RKO (cell line): ENCODE results near the gene PRKCG.
"Not testable (repeated sequence)": the region's sequence is repeated elsewhere in the genome, so short reads cannot be mapped to it uniquely, and the experiment has no call there.

ENCODE experiments used
- DNase-seq: peaks from one replicate; pipeline ENCODE4 v3.0.0-alpha.2; 2016; ENCODE audit warnings: low spot score

The PRKCG gene

DNA sequence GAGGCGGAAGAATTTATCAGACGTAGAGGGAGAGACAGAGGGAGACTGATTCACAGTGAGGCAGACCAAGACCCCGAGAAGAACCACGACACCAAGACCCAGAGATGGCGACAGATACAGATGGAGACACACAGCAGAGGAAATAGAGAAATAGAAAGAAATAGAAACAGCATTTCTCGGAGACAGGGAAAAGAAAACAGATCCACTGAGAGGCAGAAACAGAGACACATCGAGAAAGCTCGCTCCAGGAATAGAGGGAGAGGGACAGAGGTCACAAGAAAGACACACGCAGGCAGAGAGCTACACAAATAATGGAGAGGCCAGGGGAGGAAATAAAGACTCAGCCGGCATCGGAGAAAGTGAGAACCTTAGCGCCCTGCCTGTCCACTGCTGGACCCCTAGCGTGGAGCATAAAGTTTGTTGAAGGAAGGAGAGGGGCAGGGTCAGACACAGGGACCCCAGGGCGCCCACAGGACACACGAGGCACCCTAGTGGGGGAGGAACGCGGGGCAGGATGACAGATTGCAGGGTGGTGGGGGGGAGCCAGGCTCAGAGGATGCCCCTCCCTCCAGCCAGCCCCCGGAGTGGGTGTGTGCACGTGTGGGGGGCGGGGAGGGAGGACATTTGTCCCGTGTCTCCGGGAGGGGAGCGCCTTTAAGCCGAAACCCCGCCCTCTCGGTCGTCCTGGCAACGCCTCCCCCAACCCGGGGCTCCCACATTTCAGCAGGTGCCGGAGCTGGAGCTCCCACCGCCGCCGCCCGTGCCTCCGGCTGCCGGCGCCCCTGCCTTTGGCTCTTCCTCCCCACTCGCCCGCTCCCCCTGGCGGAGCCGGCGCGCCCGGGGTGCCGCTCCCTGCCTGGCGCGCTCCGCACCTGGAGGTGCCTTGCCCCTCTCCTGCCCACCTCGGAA is at the start of gene PRKCG:
PRKCG (plus strand) TSS at position 716 of the 909 bp plus-strand sequence. CDS start 298 bp downstream, outside the sequence.
- DNase-seq = peak; percentile 66

DNA sequence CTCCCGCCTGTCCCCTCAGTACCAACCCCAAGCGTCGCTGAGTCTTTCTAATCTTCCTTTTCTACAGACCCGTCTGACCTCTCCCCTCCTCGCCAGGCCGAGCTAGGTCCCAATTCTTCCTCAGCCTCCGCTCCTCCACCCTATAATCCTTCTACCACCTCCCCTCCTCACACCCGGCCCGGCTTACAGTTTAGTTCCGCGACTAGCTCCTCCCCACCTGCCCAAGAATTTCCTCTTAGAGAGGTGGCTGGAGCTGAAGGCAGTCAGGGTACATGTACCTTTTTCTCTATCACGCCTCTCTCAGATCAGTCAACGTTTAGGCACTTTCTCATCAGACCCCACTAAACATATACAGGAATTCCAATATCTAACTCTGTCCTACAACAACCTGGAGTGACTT is 49.1 kb upstream of the PRKCG start:
- DNase-seq = not testable (repeated sequence)

DNA sequence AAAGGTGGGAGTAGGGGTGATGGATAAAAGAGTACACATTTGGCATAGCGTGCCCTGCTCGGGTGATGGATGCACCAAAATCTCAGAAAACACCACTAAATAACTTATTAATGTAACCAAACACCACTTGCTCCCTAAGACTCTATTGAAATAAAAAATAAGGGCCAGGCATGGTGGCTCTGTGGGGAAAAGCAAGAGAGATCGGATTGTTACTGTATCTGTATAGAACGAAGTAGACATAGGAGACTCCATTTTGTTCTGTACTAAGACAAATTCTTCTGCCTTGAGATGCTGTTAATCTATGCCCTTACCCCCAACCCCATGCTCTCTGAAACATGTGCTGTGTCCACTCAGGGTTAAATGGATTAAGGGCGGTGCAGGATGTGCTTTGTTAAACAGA is 43.6 kb upstream of the PRKCG start:
- DNase-seq = not testable (repeated sequence)

DNA sequence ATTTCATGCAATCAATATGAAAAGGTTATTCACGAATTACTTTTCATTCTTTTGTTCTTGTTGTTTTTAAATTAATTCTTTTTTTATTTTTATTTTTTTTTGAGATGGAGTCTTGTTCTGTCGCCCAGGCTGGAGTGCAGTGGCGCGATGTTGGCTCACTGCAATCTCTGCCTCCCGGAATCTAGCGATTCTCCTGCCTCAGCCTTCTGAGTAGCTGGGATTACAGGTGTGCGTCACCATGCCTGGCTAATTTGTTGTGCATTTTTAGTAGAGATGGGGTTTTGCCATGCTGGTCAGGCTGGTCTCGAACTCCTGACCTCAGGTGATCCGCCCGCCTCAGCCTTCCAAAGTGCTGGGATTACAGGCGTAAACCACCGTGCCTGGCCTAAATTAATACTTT is 41.8 kb upstream of the PRKCG start:
- DNase-seq = not testable (repeated sequence)

DNA sequence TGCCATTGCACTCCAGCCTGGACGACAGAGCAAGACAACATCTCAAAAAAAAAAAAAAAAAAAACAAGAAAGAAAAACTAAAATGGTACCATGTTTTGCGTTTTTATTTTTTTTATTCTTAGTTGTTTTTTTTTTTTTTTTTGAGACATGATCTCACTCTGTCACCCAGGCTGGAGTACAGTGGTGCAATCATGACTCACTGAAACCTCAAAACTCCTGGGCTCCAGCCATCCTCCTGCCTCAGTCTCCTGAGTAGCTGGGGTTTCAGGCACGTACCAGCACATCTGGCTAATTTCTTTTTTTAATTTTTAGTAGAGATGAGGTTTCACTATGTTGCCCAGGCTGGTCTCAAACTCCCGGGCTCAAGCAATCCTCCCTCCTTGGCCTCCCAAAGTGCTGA is 41.1 kb upstream of the PRKCG start:
- DNase-seq = peak; percentile 74

DNA sequence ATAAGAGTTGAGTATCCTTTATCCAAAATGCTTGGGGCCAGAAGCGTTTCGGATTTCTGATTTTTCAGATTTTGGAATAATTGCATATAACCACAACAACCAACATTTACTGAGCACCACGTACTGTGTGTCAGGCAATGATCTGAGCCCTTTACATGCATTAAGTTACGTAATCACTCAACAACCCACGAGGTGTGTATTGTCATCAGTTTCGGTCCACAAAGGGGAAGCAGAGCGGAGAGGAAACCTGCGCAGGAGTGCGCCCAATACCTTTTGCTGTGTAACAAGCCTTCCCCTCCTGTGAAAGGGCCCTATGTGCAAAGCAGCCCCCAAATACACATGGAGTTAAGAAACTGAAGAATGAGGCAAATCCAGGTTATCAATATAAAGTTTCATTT is 37.1 kb upstream of the PRKCG start:
- DNase-seq = no peak

DNA sequence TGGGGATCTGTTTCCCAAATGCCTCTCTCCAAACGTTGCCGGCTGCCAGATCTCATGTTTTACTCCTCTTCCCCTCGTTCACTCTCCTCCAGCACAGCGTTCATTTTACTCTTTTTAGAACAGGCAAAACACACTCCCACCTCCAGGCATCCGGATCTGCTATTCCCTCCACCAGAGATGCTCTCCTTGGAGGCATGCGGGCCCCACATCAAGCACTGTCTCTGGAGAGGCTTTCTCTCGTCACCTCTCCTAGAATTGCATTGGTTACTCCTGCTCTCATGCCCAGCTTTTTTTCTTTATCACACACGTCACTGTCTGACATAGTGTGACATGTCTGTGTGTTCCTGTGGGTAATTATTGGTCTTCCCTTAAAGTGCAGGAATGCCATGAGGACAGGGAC is 34.4 kb upstream of the PRKCG start:
- DNase-seq = no peak

DNA sequence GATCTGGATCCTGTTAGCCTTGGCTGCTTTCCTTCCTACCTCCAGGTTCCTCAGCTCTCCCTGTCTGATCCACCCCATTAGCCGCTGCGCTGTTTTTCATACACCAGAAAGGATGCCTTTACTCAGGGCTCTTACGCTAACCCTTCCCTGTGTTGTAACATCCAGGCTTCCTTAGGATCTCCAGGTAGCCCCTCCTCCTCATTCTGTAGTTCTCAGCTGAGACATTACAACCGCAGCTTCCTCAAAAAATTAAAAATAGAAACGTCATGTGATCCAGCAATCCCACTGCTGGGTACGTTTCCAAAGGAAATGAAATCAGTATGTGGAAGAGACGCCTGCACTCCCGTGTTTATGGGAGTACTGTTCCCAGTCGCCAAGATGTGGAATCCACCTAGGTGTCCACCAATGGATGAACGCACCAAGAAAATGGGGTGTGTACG is 32.7 kb upstream of the PRKCG start:
- no peak for DNase-seq

DNA sequence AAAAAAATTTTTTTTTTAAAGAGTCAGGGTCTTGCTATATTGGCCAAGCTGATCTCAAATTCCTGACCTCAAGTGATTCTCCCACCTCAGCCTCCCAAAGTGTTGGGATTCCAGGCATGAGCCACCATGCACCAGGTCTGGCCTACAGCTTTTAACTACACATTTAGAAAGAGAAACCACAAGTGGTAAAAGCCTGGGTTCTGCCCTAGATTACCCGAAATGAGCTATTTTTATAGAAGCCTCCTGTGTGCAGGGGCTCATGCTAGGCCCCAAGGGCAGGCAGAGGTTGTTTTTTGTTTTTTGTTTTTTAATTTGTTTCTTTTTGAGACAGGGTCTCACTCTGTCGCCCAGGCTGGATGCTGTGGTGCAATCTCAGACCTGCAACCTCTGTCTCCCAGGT is 28.3 kb upstream of the PRKCG start:
- no peak for DNase-seq

DNA sequence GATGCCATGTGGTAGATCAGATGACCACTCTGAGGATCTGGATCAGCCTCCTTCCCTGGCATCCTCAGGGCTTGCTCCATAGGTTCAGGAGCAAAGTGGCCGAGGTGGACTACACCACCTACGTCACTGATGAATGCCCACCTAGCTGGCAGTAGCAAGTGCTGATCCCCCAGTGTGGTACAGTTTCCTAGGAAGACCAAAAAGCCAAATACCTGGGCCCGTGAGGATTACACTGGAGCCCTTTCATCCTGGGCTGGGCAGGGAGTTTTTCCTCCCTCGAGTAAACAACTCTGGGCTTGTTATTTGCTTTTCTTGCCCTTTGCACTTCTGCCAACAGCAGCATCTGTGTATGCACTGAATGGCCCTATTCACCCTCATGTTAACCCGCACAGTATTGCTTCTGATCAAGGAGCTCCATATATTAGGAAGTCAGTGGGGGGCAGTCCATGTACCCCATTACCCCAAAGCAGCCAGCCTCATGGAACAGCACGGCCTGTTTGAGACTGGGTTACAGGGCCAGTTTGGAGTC is 17.6 kb upstream of the PRKCG start:
- DNase-seq = no peak

DNA sequence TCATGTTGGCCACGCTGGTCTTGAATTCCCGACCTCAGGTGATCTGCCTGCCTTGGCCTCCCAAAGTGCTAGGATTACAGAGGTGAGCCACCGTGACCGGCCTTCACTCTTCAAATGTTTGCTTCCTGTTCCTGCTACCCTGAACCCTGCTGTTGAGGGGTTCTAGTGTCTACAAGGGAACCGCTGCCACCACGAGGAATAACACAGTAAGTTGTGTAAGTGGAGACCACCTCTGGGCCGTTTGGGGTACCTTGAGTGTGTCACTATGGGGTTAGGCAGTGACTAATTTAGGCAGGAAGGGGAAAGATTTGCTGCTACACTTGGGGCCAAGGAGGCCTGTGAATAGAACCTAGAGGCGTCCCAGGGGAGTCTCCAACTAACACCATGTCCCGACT is 16.5 kb upstream of the PRKCG start:
- DNase-seq = peak; percentile 41

DNA sequence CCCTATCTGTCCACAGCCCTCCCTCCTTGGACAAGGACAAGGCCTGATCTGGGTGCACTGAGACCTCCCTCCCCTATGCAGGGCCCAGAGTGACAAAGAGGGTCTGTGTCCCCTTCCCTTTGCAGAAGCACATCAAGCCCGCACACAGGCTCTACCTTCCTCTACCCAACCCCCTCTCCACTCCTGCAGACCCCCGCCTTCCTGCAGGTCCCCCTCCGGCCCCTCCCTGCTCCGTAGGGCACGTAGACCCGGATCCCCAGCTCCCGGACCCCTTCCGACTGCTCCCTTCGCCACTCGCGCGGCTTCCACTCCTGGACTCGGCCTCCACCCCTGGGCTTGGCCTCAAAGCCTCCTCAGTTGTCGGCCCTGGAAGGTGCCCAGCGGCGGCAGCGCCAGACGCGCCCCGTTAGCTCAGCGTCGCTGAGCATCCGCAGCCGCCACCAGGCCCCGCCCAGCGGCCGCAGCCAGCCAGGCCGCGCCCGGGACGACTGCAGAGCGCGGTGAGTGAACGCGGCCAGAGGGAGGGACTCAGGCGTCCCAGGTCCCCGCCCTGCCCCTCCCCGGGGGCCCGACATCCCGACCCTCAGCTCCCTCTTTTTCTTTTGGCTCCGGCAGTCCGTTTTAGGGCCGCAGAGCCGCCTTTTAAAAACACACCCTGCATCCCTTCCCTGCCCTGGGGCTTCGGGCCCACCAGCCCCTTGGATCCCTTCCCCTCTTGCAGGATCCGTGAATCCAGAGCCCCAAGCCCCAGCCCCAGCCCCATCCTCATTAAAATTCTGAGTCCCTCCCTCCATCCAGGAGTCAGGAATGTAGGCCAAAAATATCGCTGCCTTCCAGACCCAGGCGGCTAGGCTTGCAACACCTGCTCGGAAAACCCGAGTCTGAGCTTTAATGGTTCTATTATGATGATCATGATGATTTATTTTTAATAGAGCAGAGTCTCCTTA is 15.8 kb upstream of the PRKCG start:
- peak; percentile 79 for DNase-seq

DNA sequence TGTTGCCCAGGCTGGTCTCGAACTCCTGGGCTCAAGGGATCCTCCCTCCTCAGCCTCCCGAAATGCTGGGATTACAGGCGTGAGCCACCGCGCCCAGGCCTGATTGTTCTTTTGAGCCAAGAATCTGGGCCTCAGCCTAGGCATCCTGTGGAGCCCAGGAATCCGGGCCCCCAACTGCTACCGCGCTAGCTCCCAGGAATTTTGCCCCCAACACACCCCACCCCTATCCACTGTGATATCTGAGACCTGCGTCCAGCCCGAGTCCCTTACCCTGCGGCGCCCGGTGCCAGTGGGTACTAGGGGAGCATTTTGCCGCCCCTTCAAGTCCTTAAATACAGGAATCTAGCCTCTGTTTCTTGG is 15.2 kb upstream of the PRKCG start:
- peak; percentile 48 for DNase-seq

DNA sequence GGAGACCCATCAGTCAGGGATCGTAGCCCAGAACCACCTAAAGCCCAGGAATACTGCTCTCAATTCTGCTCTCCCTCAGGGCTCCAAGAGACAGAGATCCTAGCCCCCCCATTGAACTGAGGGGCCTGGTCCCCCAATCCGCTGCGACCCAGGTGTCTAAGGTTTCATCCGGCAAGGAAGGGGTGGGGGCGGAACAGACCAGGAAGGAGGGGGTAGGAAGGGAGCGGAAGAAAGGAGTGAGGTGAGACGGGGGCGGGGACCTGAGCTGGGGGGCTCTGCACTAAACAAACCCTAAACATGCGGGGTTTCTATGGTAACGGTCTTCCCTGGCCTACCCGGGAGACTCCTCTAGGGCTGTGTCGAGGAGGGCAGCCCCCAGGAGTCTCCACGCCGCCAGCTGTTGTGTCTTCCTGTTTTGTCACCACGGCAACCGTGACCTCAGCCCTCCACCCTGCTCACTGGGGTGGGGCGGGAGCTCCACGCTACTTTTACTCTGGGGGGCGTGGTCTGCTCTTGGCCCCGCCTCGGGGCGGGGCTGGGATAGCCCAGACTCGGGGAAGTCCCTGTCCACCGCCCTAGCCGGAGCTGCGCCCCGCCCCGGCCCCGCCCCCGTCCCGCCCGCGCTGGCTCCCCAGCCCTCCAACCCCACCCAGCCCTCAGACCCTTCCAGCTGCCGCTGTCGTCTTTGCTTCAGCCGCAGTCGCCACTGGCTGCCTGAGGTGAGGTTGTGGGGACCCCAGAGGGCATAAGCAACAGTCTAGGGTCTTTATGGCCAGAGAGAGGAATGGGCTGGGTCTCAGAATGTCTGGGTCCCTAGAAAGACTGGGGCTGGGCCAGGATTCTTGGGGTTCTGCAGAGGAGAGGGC is 14.5 kb upstream of the PRKCG start, which contains the start of gene MYADM:
MYADM (plus strand) TSS at position 659 of the 866 bp plus-strand sequence. CDS start 5,647 bp downstream, outside the sequence.
- DNase-seq = peak; percentile 99

DNA sequence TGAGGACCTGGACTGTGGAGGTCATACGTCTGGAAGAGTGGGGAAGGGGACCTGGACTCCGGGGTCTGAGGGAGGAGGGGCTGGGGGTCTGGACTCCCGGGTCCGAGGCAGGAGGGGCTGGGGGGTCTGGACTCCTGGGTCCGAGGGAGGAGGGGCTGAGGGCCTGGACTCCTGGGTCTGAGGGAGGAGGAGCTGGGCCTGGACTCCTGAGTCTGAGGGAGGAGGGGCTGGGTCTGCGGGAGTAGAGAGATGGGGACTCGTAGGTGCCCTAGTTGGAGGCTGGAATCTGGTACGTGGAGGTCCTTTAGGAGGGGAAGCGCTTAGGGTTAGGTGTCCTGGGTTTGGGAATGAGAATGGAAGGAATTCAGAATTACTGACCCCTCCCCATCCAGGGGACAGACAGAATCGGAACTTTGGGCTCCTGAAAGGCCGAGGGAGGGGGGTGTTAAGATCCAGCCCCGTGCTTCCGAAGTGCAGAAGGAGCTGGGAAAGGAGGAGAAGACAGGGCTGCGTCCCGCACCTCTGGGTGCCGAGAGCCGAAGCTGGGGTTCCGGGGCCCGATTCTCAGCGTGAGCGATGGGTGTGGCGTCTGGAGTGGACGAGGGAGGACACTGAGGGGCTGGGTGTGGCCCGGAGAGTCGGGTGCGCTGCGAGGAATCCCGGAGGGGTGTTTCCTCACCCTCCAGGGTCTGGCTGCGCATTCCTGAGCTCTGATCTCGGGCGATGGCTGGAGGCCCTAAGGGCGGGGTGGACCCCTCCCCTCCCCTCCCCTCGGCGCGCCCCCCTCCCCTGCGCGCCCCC is 13.7 kb upstream of the PRKCG start:
- DNase-seq = peak; percentile 77

DNA sequence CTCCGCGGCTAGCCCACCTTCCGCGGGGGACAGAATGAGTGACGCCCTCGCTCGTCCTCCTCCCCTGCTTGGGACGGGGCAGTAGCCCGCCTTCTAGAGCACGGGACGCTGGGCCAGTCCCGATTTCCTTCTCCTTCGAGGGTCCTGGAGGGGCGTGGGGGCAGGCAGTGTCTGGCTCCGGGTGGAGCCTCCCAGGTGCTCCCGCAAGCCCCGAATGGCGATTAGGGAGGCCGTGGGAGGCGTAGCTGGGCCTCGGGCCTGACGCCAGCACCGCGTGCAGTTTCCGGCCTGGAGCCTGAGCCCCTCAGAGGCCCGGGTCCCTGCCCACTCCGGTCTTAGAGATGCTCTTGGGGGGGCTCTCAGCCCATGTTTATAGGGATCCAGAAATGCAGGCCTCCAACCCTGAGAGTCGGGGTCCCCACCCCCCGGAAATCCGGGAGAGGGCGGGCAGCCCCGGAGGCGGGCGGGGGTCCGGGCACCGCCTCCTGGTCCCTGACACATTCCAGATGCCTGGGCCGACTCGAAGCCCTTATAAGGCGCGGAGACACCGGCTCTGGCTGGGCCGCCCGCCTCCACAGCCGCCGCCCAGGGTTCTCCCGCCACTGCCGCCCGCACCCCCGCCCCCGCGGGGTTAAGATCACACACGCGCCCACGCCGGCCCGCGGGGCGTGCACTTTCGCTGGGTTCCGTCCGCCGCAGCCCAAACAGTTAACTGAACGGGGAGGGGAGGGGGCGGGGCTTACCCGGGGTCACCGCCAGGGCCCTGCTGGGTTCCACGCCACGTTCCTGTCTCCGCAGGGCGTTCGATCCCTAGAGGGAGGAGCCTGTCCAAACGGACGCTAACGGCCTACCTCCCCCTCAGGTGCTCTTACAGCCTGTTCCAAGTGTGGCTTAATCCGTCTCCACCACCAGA is 12.8 kb upstream of the PRKCG start:
- peak; percentile 90 for DNase-seq

DNA sequence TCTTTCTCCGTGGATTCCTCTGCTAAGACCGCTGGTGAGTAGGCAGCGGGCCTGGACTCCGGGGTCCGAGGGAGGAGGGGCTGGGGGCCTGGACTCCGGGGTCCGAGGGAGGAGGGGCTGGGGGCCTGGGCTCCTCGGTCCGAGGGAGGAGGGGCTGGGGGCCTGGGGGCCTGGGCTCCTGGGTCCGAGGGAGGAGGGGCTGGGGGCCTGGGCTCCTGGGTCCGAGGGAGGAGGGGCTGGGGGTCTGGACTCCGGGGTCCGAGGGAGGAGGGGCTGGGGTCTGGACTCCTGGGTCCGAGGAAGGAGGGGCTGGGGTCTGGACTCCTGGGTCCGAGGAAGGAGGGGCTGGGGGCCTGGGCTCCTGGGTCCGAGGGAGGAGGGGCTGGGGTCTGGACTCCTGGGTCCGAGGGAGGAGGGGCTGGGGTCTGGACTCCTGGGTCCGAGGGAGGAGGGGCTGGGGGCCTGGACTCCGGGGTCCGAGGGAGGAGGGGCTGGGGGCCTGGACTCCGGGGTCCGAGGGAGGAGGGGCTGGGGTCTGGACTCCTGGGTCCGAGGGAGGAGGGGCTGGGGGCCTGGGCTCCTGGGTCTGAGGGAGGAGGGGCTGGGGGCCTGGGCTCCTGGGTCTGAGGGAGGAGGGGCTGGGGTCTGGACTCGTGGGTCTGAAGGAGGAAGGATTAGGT is 12.1 kb upstream of the PRKCG start:
- not testable (repeated sequence) for DNase-seq

DNA sequence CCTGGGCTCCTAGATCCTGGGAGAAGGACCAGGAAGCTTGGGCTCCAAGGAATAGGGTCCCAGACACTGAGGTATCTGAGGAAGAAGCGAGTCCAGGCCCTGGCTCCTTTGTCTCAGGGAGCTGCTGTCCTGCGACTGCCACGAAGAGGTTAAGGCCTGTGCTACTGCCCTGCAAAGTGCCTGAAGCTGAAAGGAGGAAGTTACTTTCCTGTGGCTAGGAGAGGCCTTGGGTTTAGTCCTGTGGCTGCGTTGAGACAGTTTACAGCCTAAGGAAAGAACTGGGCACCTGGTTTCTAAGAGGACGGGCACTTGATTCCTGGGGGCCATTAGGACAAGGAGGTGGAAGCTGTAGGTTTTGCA is 11.5 kb upstream of the PRKCG start:
- DNase-seq = no peak

DNA sequence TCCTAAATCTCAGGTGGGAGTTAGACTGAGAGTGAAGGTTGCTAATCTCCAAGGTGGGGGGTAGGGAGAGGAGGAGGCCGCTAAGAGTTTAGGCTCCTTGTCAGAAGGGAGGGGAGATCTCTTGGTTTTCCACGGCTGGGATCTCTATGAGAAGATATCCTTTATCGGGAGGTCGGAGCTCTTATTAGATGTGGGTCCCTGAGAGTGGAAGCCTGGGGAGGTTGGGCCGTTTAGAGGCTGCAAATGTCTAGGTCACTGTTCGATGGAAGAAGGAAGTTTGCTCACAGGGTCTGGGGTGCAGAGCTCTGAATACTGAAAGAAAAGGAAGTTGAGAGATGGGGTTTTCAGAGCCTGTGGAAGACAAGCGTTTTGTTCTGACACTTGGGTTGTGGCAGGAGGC is 10.5 kb upstream of the PRKCG start:
- DNase-seq = no peak
